Upper lobe of right lung (tissue), 1 donor: ENCODE data around the gene ZMYND15. TPM values are rescaled to one million over a fixed set of nuclear protein-coding genes. Genes with fewer than 3 reads are reported as not detected.

Experiments
- ATAC-seq: fragments of 200-7000 bp; cut with Tn5 transposase; one replicate; pipeline ENCODE4 v1.9.1; 2020; ENCODE audit warnings: mild to moderate bottlenecking, moderate library complexity
- DNase-seq: peaks from one replicate; pipeline ENCODE4 v3.0.0-alpha.2; 2020
- H3K27ac ChIP-seq: fragments of 200-600 bp; one replicate; pipeline ENCODE4 v1.8.0; 2022
- H3K27me3 ChIP-seq: fragments of 200-600 bp; one replicate; pipeline ENCODE4 v1.8.0; 2022; ENCODE audit warnings: mild to moderate bottlenecking
- H3K36me3 ChIP-seq: fragments of 200-600 bp; one replicate; pipeline ENCODE4 v1.8.0; 2022
- H3K4me1 ChIP-seq: fragments of 200-600 bp; one replicate; pipeline ENCODE4 v1.8.0; 2022
- H3K4me3 ChIP-seq: fragments of 200-600 bp; one replicate; pipeline ENCODE4 v1.8.0; 2022; ENCODE audit warnings: mild to moderate bottlenecking
- H3K9me3 ChIP-seq: fragments of 200-600 bp; one replicate; pipeline ENCODE4 v1.8.0; 2022
- CTCF ChIP-seq: fragments of 200-600 bp; IDR thresholded peaks from one replicate; pipeline ENCODE4 v1.8.0; 2022; ENCODE audit warnings: antibody characterized with exemption
- intact Hi-C: fragments of 100-400 bp; cut with DNase I; formaldehyde crosslinking; loops from one replicate; pipeline ENCODE4 v1.11.0; 2022
- total RNA-seq: library from RNA; stranded (reverse); fragmentation: NEBNext Ultra II Directional; extraction: Animal tissue kit (Norgen Biotek cat#: 25700); gene quantifications from one replicate; pipeline ENCODE4 v1.2.1, GENCODE V29; 2021
- donor health status: DM: no; HTN: yes; CAD: no; lungs with severe emphysema.

ZMYND15 gene
- total RNA-seq, 1 donor from 2014 or later, result 9.6 TPM

GRCh38 chr17:4769628-4770027 is 30.0 kb downstream of the ZMYND15 start:
- Histone ChIP-seq H3K36me3 (no peaks in the 10 kb centered on the region), H3K9me3 (no peaks in the 10 kb centered on the region), H3K27me3 (no peaks in the 10 kb centered on the region), H3K27ac (no peak overlapping the region), H3K4me3 (no peak overlapping the region), H3K4me1 (no peaks in the 10 kb centered on the region)
- ATAC-seq (no peak), DNase-seq (no peak)
- intact Hi-C loops, result no loop called here
- TF ChIP-seq CTCF, result no peak

- ATAC-seq, result no peak
- Histone ChIP-seq H3K4me1 (no peaks in the 10 kb centered on the region), H3K27ac (no peak within 1 kb of the TSS), H3K4me3 (no peak within 1 kb of the TSS), H3K27me3 (no peaks in the 10 kb centered on the region), H3K9me3 (no peaks in the 10 kb centered on the region), H3K36me3 (no peaks in the 10 kb centered on the region)
- no peak for DNase-seq
- intact Hi-C loops, result no loop called here
- TF ChIP-seq CTCF, result no peak
These were observed 32.0 kb downstream of the ZMYND15 start, which contains the start of gene TM4SF5 for GRCh38 chr17:4771519-4772234. TM4SF5 (plus strand) TSS chr17:4771886; CDS start chr17:4771923, 37 bp downstream.

GRCh38 chr17:4772235-4772613 is 32.6 kb downstream of the ZMYND15 start:
- intact Hi-C loops, result no loop called here
- H3K4me1 ChIP-seq, result no peaks in the 10 kb centered on the region
- H3K4me3 ChIP-seq, result no peak overlapping the region
- DNase-seq (no peak), ATAC-seq (no peak)
- no peaks in the 10 kb centered on the region for H3K36me3 ChIP-seq
- no peaks in the 10 kb centered on the region for H3K9me3 ChIP-seq
- no peaks in the 10 kb centered on the region for H3K27me3 ChIP-seq
- H3K27ac ChIP-seq, result no peak overlapping the region
- TF ChIP-seq CTCF, result no peak

- no peak for TF ChIP-seq CTCF
- intact Hi-C loops, result no loop called here
- no peak overlapping the region for H3K27ac ChIP-seq
- DNase-seq (no peak), ATAC-seq (no peak)
- H3K4me1 ChIP-seq, result no peaks in the 10 kb centered on the region
- no peaks in the 10 kb centered on the region for H3K36me3 ChIP-seq
- H3K4me3 ChIP-seq, result no peak overlapping the region
- H3K27me3 ChIP-seq, result peaks cover 8% of the 10 kb centered on the region
- no peaks in the 10 kb centered on the region for H3K9me3 ChIP-seq
These were observed 38.5 kb downstream of the ZMYND15 start for GRCh38 chr17:4777969-4778760.

GRCh38 chr17:4780325-4780955 is 40.8 kb downstream of the ZMYND15 start:
- no peak overlapping the region for H3K27ac ChIP-seq
- no peak overlapping the region for H3K4me3 ChIP-seq
- intact Hi-C loops, result loop anchor here (10.0 kb wide), 1 partner anchor 46 kb away; the partner anchor contains the start of genes CXCL16, MED11 and ZMYND15
- peaks cover 4% of the 10 kb centered on the region for H3K4me1 ChIP-seq
- H3K36me3 ChIP-seq, result no peaks in the 10 kb centered on the region
- DNase-seq, result no peak
- peaks cover 31% of the 10 kb centered on the region for H3K27me3 ChIP-seq
- ATAC-seq, result no peak
- no peak for TF ChIP-seq CTCF
- no peaks in the 10 kb centered on the region for H3K9me3 ChIP-seq
